ENCODE data around the gene SLC35B2.

The SLC35B2 gene

GRCh38 chr6:44285552-44286284, 28.4 kb upstream of the SLC35B2 start:
- no peak for DNase-seq

GRCh38 chr6:44284867-44285266, 27.5 kb upstream of the SLC35B2 start:
- no peak for DNase-seq

- no peak for DNase-seq
These were observed 26.8 kb upstream of the SLC35B2 start for GRCh38 chr6:44284121-44284520.

GRCh38 chr6:44278774-44279697, 21.7 kb upstream of the SLC35B2 start:
- DNase-seq: no peak

GRCh38 chr6:44278315-44278714, 21.0 kb upstream of the SLC35B2 start:
- DNase-seq: no peak

GRCh38 chr6:44277763-44278162, 20.4 kb upstream of the SLC35B2 start:
- DNase-seq: no peak

GRCh38 chr6:44276667-44277640, 19.6 kb upstream of the SLC35B2 start:
- DNase-seq: no peak

GRCh38 chr6:44275749-44276648, 18.7 kb upstream of the SLC35B2 start:
- peak; percentile 33 for DNase-seq

GRCh38 chr6:44275271-44275748, 18.0 kb upstream of the SLC35B2 start:
- no peak for DNase-seq

- DNase-seq: no peak
These were observed 16.3 kb upstream of the SLC35B2 start for GRCh38 chr6:44273617-44274016.

- no peak for DNase-seq
These were observed 15.8 kb upstream of the SLC35B2 start for GRCh38 chr6:44272999-44273566.

GRCh38 chr6:44272529-44272928, 15.2 kb upstream of the SLC35B2 start:
- no peak for DNase-seq

GRCh38 chr6:44271914-44272313, 14.6 kb upstream of the SLC35B2 start:
- DNase-seq: no peak

- no peak for DNase-seq
These were observed 14.0 kb upstream of the SLC35B2 start for GRCh38 chr6:44271406-44271723.

GRCh38 chr6:44270526-44271405, 13.4 kb upstream of the SLC35B2 start:
- peak; percentile 26 for DNase-seq

GRCh38 chr6:44269921-44270525, 12.7 kb upstream of the SLC35B2 start, which contains the start of gene TMEM151B:
TSS of gene TMEM151B (plus strand) at chr6:44270450. CDS start at chr6:44270743, 293 bp downstream.
- DNase-seq: peak; percentile 34

GRCh38 chr6:44269178-44269920, 12.0 kb upstream of the SLC35B2 start:
- no peak for DNase-seq

GRCh38 chr6:44268095-44268628, 10.8 kb upstream of the SLC35B2 start:
- peak; percentile 69 for DNase-seq

GRCh38 chr6:44267252-44267651, 9.9 kb upstream of the SLC35B2 start:
- DNase-seq: no peak

Measured in CD4-positive, alpha-beta T cell treated with Interleukin-6 for 4 hours (primary cell).